OCI-LY3 (cell line): Measurements from ENCODE around the gene GPR162.

Experiments used
- H2AFZ ChIP-seq: fragments of 200-600, 300-600 bp; shearing (Covaris generic); 2 replicates; pipeline ENCODE4 v1.6.0; 2014; ENCODE audit warnings: antibody characterized with exemption, low read depth, low read length
- H3K27ac ChIP-seq: fragments of 200-600, 300-600 bp; sonication (generic); 2 replicates; pipeline ENCODE4 v1.5.1; 2014; ENCODE audit warnings: mild to moderate bottlenecking, low read length, moderate library complexity, mixed read lengths
- H3K27me3 ChIP-seq: fragments of 200-600, 300-600 bp; sonication (generic); 2 replicates; pipeline ENCODE4 v1.6.1; 2014; ENCODE audit warnings: low read depth, low read length, mixed read lengths
- H3K36me3 ChIP-seq: fragments of 200-600, 300-600 bp; sonication (generic); replicated peaks from 2 replicates; pipeline ENCODE3; 2014; ENCODE audit warnings: low read depth, low read length, mixed read lengths
- H3K4me1 ChIP-seq: fragments of 300-600, 200-600 bp; sonication (generic); 2 replicates; pipeline ENCODE4 v1.6.1; 2014; ENCODE audit warnings: low read length, mixed read lengths
- H3K4me2 ChIP-seq: fragments of 200-600, 300-600 bp; sonication (generic); 2 replicates; pipeline ENCODE4 v1.6.1; 2014; ENCODE audit warnings: low read length, mixed read lengths
- H3K4me3 ChIP-seq: fragments of 300-600, 200-600 bp; sonication (generic); 2 replicates; pipeline ENCODE4 v1.5.1; 2014; ENCODE audit warnings: antibody characterized with exemption, mild to moderate bottlenecking, low read length, moderate library complexity
- H3K79me2 ChIP-seq: fragments of 300-600, 200-600 bp; shearing (Covaris generic); 2 replicates; pipeline ENCODE4 v1.6.1; 2014; ENCODE audit warnings: mild to moderate bottlenecking, low read length, mixed read lengths
- H3K9ac ChIP-seq: fragments of 300-600, 200-600 bp; shearing (Covaris generic); 2 replicates; pipeline ENCODE4 v1.6.0; 2014; ENCODE audit warnings: mild to moderate bottlenecking, low read length, moderate library complexity
- H3K9me3 ChIP-seq: fragments of 200-600, 300-600 bp; shearing (Covaris generic); 2 replicates; pipeline ENCODE4 v1.6.1; 2014; ENCODE audit warnings: low read length, mixed read lengths; ENCODE audit not compliant: insufficient read depth
- H4K20me1 ChIP-seq: fragments of 200-600, 300-600 bp; sonication (generic); 2 replicates; pipeline ENCODE4 v1.6.1; 2016; ENCODE audit warnings: low read length, mixed read lengths; ENCODE audit not compliant: insufficient read depth
- CTCF ChIP-seq: fragments of 200-600, 300-600 bp; sonication (generic); IDR thresholded peaks from 2 replicates; pipeline ENCODE4 v1.5.1; 2014; ENCODE audit warnings: antibody characterized with exemption, low read length, low read depth
- EZH2phosphoT487 ChIP-seq: fragments of 200-600 bp; shearing (Covaris generic); IDR thresholded peaks from 2 replicates; pipeline ENCODE4 v1.6.1; 2018; ENCODE audit warnings: antibody characterized with exemption, mixed run types, low read depth

GPR162 gene

GRCh38 chr12:6827437-6827911, 5.9 kb downstream of the GPR162 start:
- peaks cover 2% of the 10 kb centered on the region for H3K36me3 ChIP-seq
- no peak overlapping the region for H3K27ac ChIP-seq
- H3K4me3 ChIP-seq: peak overlapping the region; percentile 25; the same call in 1 of the 2 replicates
- H3K4me2 ChIP-seq: peak overlapping the region; percentile 53
- peaks cover 22% of the 10 kb centered on the region for H3K27me3 ChIP-seq
- H3K9ac ChIP-seq: no peak overlapping the region
- H2AFZ ChIP-seq: no peak overlapping the region
- no peaks in the 10 kb centered on the region for H3K9me3 ChIP-seq
- peaks cover 11% of the 10 kb centered on the region for H3K4me1 ChIP-seq
- no peaks in the 10 kb centered on the region for H4K20me1 ChIP-seq
- no peaks in the 10 kb centered on the region for H3K79me2 ChIP-seq
- no peak for TF ChIP-seq EZH2phosphoT487
- no peak for TF ChIP-seq CTCF

GRCh38 chr12:6827982-6828780, 6.6 kb downstream of the GPR162 start, which contains the start of gene P3H3:
TSS of gene P3H3 (plus strand) at chr12:6828407. CDS start at chr12:6828441, 34 bp downstream.
- TF ChIP-seq CTCF: no peak
- no peak for TF ChIP-seq EZH2phosphoT487
- Histone ChIP-seq H3K4me2 (peak within 1 kb of the TSS; percentile 85), H3K27me3 (peaks cover 17% of the 10 kb centered on the region), H3K9ac (peak within 1 kb of the TSS; percentile 89), H3K4me3 (peak within 1 kb of the TSS; percentile 90), H3K4me1 (peaks cover 11% of the 10 kb centered on the region), H3K27ac (peak within 1 kb of the TSS; percentile 17), H3K36me3 (peaks cover 2% of the 10 kb centered on the region), H3K9me3 (no peaks in the 10 kb centered on the region), H2AFZ (peak within 1 kb of the TSS; percentile 67), H4K20me1 (no peaks in the 10 kb centered on the region), H3K79me2 (no peaks in the 10 kb centered on the region)

GRCh38 chr12:6828781-6829535, 7.3 kb downstream of the GPR162 start:
- no peaks in the 10 kb centered on the region for H3K9me3 ChIP-seq
- H4K20me1 ChIP-seq: no peaks in the 10 kb centered on the region
- peak overlapping the region; percentile 89 for H3K9ac ChIP-seq
- H3K27ac ChIP-seq: peak overlapping the region; percentile 17
- TF ChIP-seq CTCF: no peak
- TF ChIP-seq EZH2phosphoT487: no peak
- H3K4me2 ChIP-seq: peak overlapping the region; percentile 85
- H2AFZ ChIP-seq: peak overlapping the region; percentile 67
- peaks cover 9% of the 10 kb centered on the region; the same call in 1 of the 2 replicates for H3K27me3 ChIP-seq
- H3K4me3 ChIP-seq: peak overlapping the region; percentile 90
- H3K36me3 ChIP-seq: peaks cover 2% of the 10 kb centered on the region
- H3K4me1 ChIP-seq: peaks cover 11% of the 10 kb centered on the region
- H3K79me2 ChIP-seq: no peaks in the 10 kb centered on the region
